CD4-positive, alpha-beta T cell treated with Interleukin-6 for 4 hours (primary cell): ENCODE measurements around the gene TNFSF15.

ENCODE experiments used
- DNase-seq: peaks from one replicate; pipeline ENCODE4 v3.0.0-alpha.2; 2020; ENCODE audit warnings: mixed read lengths

TNFSF15 gene

GRCh38 chr9:114824110-114824509 is 18.3 kb upstream of the TNFSF15 start:
- DNase-seq = no peak

- no peak for DNase-seq
These were observed 17.6 kb upstream of the TNFSF15 start for GRCh38 chr9:114823441-114823840.

- DNase-seq = no peak
These were observed 16.9 kb upstream of the TNFSF15 start for GRCh38 chr9:114822708-114823107.

GRCh38 chr9:114820776-114821501 is 15.1 kb upstream of the TNFSF15 start:
- no peak for DNase-seq

- DNase-seq = no peak
These were observed 12.3 kb upstream of the TNFSF15 start for GRCh38 chr9:114818178-114818577.

GRCh38 chr9:114813717-114814418 is 8.0 kb upstream of the TNFSF15 start:
- no peak for DNase-seq

- no peak for DNase-seq
These were observed 6.3 kb upstream of the TNFSF15 start for GRCh38 chr9:114811966-114812636.

- DNase-seq = no peak
These were observed 5.5 kb upstream of the TNFSF15 start for GRCh38 chr9:114811301-114811700.

- no peak for DNase-seq
These were observed 4.8 kb upstream of the TNFSF15 start for GRCh38 chr9:114810614-114811013.

GRCh38 chr9:114806526-114806900 is 674 bp upstream of the TNFSF15 start:
- no peak for DNase-seq

GRCh38 chr9:114804505-114804904 is 1.3 kb downstream of the TNFSF15 start:
- DNase-seq = no peak

- DNase-seq = no peak
These were observed 2.2 kb downstream of the TNFSF15 start for GRCh38 chr9:114803479-114804265.

- DNase-seq = no peak
These were observed 5.9 kb downstream of the TNFSF15 start for GRCh38 chr9:114799925-114800324.

- no peak for DNase-seq
These were observed 6.4 kb downstream of the TNFSF15 start for GRCh38 chr9:114799441-114799840.

- DNase-seq = no peak
These were observed 6.9 kb downstream of the TNFSF15 start for GRCh38 chr9:114798780-114799427.

GRCh38 chr9:114798101-114798500 is 7.7 kb downstream of the TNFSF15 start:
- DNase-seq = no peak

- DNase-seq = no peak
These were observed 13.4 kb downstream of the TNFSF15 start for GRCh38 chr9:114792396-114792795.

GRCh38 chr9:114791736-114792135 is 14.1 kb downstream of the TNFSF15 start:
- DNase-seq = no peak

GRCh38 chr9:114791312-114791711 is 14.5 kb downstream of the TNFSF15 start:
- no peak for DNase-seq

GRCh38 chr9:114790521-114790920 is 15.3 kb downstream of the TNFSF15 start:
- no peak for DNase-seq

GRCh38 chr9:114789006-114789405 is 16.8 kb downstream of the TNFSF15 start:
- no peak for DNase-seq

- no peak for DNase-seq
These were observed 17.9 kb downstream of the TNFSF15 start for GRCh38 chr9:114787781-114788498.
